Measurements from ENCODE around the gene CMYA5. TPM values are rescaled to one million over a fixed set of nuclear protein-coding genes. Genes with fewer than 3 reads are reported as not detected.
"Not testable (repeated sequence)": the region's sequence is repeated elsewhere in the genome, so short reads cannot be mapped to it uniquely, and the experiment has no call there.

The CMYA5 gene
- total RNA-seq, 4 donors from 2014 or later, result 4.7 to 8.1 (median 6.1) TPM

DNA sequence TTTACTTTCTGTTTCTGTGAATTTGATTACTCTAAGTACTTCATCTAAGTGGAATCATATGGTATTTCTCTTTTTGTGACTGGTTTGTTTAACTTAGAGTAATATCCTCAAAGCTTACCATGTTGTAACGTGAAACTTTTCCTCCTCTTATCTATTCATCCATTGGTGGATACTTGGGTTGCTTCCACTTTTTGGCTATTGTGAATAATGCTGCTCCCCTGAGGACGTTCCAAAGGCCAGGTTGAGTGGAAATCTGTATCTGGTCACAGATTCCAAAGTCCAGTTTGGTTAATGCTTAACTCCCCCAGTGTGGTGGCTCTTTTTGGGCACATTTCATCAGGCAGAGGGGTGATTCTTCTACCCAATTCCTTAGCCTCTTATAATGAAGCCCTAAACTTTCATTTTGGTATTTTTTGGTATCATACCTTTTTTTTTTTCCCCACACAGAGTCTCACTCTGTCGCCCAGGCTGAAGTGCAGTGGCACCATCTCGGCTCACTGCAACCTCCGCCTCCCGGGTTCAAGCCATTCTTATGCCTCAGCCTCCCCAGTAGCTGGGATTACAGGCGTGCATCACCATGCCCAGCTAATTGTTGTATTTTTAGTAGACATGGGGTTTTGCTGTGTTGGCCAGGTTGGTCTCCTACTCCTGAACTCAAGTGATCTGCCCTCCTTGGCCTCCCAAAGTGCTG lies 65.4 kb downstream of the CMYA5 start:
- Histone ChIP-seq H3K4me1 (peaks cover 0 to 22% (median 0%) of the 10 kb centered on the region in 4 donors), H3K9me3 (no peaks in the 10 kb centered on the region), H3K27me3 (no peaks in the 10 kb centered on the region), H3K4me3 (no peak overlapping the region), H3K27ac (no peak overlapping the region), H3K36me3 (no peaks in the 10 kb centered on the region)
- TF ChIP-seq POLR2A (IDR thresholded peaks at IDR 0.05) (no peak), EP300 (IDR thresholded peaks at IDR 0.05) (no peak)
- TF ChIP-seq, protein P1, sequence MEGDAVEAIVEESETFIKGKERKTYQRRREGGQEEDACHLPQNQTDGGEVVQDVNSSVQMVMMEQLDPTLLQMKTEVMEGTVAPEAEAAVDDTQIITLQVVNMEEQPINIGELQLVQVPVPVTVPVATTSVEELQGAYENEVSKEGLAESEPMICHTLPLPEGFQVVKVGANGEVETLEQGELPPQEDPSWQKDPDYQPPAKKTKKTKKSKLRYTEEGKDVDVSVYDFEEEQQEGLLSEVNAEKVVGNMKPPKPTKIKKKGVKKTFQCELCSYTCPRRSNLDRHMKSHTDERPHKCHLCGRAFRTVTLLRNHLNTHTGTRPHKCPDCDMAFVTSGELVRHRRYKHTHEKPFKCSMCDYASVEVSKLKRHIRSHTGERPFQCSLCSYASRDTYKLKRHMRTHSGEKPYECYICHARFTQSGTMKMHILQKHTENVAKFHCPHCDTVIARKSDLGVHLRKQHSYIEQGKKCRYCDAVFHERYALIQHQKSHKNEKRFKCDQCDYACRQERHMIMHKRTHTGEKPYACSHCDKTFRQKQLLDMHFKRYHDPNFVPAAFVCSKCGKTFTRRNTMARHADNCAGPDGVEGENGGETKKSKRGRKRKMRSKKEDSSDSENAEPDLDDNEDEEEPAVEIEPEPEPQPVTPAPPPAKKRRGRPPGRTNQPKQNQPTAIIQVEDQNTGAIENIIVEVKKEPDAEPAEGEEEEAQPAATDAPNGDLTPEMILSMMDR (IDR thresholded peaks at IDR 0.05), result no peak
- 93 to 96% methylated on average over 7 of the region's 7 CpGs for WGBS, 2 donors
- no peak for DNase-seq (ENCODE audit: low spot score in 2 of 2)

DNA sequence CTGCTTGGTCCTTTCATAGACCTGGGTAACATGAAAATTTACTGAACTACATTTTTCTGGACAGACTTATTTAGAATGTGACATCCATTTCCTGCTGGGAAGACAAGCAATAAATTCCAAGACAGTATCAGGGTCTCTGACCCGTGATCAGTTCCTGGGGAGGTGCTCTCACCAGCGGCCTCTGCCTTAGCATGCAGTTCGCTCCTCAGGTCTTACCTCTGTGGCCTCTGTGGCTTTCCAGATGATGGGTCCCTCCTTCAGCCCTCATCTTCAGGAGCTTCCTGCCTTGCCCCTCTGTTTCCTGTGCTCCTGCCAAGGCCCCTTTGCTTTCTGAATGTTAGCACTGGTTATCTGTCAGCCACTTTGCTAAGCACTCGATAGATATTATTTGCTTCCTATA lies 66.4 kb downstream of the CMYA5 start:
- DNase-seq (ENCODE audit: low spot score in 2 of 2), result no peak
- TF ChIP-seq, protein P1 (IDR thresholded peaks at IDR 0.05), result no peak
- TF ChIP-seq POLR2A (IDR thresholded peaks at IDR 0.05) (no peak), EP300 (IDR thresholded peaks at IDR 0.05) (no peak)

DNA sequence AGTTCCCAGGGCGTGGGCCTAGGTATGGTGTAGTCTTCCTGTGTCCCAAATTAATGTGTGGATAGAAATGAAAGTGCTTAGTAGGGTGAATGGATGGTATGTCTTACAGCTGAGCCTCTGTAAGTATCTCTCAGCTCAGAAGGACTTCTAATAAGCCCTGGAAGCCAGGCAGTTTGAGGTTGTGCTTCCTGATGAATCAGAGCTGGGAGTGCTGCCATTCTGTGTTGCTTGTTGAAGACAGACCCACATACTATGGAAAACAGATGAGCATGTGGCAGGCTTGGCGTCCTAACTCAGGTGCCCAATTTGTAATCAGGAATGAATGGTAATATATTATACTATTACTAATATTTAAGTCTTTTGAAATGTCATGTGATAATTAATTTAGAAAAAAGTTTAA lies 69.8 kb downstream of the CMYA5 start:
- Histone ChIP-seq H3K36me3 (peaks cover 0 to 17% (median 0%) of the 10 kb centered on the region in 3 donors), H3K9me3 (no peaks in the 10 kb centered on the region), H3K4me1 (no peaks in the 10 kb centered on the region), H3K27me3 (no peaks in the 10 kb centered on the region), H3K27ac (no peak overlapping the region), H3K4me3 (no peak overlapping the region)
- TF ChIP-seq, protein P1 (IDR thresholded peaks at IDR 0.05), result no peak
- TF ChIP-seq EP300 (IDR thresholded peaks at IDR 0.05), result no peak
- no peak for TF ChIP-seq POLR2A (IDR thresholded peaks at IDR 0.05)
- 83 to 85% methylated on average over 2 of the region's 2 CpGs for WGBS, 2 donors
- no peak for DNase-seq (ENCODE audit: low spot score in 2 of 2)

More for the DNA sequence above, 66.4 kb downstream of the CMYA5 start:
- no peak overlapping the region for H3K4me3 ChIP-seq
- H3K36me3 ChIP-seq, result no peaks in the 10 kb centered on the region
- no peaks in the 10 kb centered on the region for H3K9me3 ChIP-seq
- H3K27ac ChIP-seq, result no peak overlapping the region
- H3K4me1 ChIP-seq, result peaks cover 0 to 14% (median 0%) of the 10 kb centered on the region in 4 donors
- H3K27me3 ChIP-seq, result no peaks in the 10 kb centered on the region
- 60 to 67% methylated on average over 4 of the region's 4 CpGs for WGBS, 2 donors

DNA sequence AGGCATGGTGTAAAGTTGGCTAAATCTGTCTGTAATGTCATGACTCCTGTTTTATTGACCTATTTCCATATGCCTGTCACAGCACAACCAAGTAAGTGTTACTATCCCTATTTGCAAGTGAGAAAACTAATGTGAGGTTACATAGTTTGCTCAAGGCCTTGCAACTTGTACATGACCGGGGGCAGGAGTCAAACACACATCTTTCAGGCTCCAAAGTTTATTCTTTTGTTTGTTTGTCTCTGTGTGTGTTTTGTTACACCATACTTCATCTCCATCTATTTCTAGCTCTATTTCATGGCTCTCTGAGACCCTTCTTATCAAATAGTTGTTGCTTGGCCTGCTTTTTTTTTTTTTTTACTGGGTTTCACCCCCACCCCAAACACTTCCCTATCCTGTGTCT lies 70.2 kb downstream of the CMYA5 start:
- H3K27me3 ChIP-seq, result no peaks in the 10 kb centered on the region
- 94 to 96% methylated on average over 1 of the region's 1 CpG for WGBS, 2 donors
- no peak for TF ChIP-seq POLR2A (IDR thresholded peaks at IDR 0.05)
- no peak for TF ChIP-seq EP300 (IDR thresholded peaks at IDR 0.05)
- TF ChIP-seq, protein P1 (IDR thresholded peaks at IDR 0.05), result no peak
- no peaks in the 10 kb centered on the region for H3K4me1 ChIP-seq
- H3K4me3 ChIP-seq, result no peak overlapping the region
- no peak for DNase-seq (ENCODE audit: low spot score in 2 of 2)
- no peak overlapping the region for H3K27ac ChIP-seq
- no peaks in the 10 kb centered on the region for H3K9me3 ChIP-seq
- H3K36me3 ChIP-seq, result peaks cover 0 to 17% (median 0%) of the 10 kb centered on the region in 3 donors

DNA sequence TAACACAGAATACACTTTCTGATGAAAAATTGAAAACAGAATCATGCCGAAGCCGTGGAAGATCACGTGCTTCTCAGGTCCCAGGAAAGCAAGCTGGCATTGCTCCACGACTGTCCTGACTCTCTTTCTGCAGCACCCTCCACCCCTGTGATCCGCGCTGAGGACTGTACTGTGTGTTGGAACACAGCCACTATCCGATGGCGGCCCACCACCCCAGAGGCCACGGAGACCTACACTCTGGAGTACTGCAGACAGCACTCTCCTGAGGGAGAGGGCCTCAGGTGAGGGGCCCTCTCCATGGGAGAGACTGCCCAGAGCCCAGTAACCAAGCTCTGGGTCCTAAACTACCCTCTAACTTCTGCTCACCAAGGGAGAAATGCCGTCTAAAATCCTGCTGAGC lies 73.3 kb downstream of the CMYA5 start:
- peaks cover 0 to 17% (median 0%) of the 10 kb centered on the region in 3 donors for H3K36me3 ChIP-seq
- no peak for DNase-seq (ENCODE audit: low spot score in 2 of 2)
- no peaks in the 10 kb centered on the region for H3K27me3 ChIP-seq
- no peak overlapping the region for H3K27ac ChIP-seq
- TF ChIP-seq EP300 (IDR thresholded peaks at IDR 0.05) (no peak), POLR2A (IDR thresholded peaks at IDR 0.05) (no peak)
- TF ChIP-seq, protein P1 (IDR thresholded peaks at IDR 0.05), result no peak
- WGBS, 2 donors, result 82 to 85% methylated on average over 10 of the region's 10 CpGs
- H3K4me1 ChIP-seq, result no peaks in the 10 kb centered on the region
- no peak overlapping the region for H3K4me3 ChIP-seq
- no peaks in the 10 kb centered on the region for H3K9me3 ChIP-seq

DNA sequence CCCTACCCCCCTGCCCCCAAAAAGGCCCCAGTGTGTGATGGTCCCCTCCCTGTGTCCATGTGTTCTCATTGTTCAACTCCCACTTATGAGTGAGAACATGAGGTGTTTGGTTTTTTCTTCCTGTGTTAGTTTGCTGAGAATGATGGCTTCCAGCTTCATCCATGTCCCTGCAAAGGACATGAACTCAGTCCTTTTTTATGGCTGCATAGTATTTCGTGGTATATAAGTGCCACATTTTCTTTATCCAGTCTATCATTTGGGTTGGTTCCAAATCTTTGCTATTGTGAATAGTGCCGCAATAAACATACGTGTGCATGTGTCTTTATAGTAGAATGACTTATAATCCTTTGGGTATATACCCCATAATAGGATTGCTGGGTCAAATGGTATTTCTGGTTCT lies 74.5 kb downstream of the CMYA5 start:
- 97 to 99% methylated on average over 3 of the region's 3 CpGs for WGBS, 2 donors
- H3K27ac ChIP-seq; H3K4me3 ChIP-seq; DNase-seq (ENCODE audit: low spot score in 2 of 2); H3K27me3 ChIP-seq; H3K4me1 ChIP-seq; H3K9me3 ChIP-seq: not testable (repeated sequence)
- peaks cover 0 to 21% (median 0%) of the 10 kb centered on the region in 3 donors for H3K36me3 ChIP-seq

Measured in tibial nerve (tissue), 4 donors.